HG03378 (cell line): ENCODE measurements around the gene MAB21L3.
"Not testable (repeated sequence)": the region's sequence is repeated elsewhere in the genome, so short reads cannot be mapped to it uniquely, and the experiment has no call there.

Experiments
- ATAC-seq: cut with Tn5 transposase; IDR thresholded peaks from one replicate; pipeline ENCODE4 v1.9.1; 2021; ENCODE audit warnings: mild to moderate bottlenecking, moderate library complexity; ENCODE audit not compliant: unreplicated experiment

MAB21L3 gene

GRCh38 chr1:116133696-116134475, 22.7 kb downstream of the MAB21L3 start:
- ATAC-seq = no peak

DNA sequence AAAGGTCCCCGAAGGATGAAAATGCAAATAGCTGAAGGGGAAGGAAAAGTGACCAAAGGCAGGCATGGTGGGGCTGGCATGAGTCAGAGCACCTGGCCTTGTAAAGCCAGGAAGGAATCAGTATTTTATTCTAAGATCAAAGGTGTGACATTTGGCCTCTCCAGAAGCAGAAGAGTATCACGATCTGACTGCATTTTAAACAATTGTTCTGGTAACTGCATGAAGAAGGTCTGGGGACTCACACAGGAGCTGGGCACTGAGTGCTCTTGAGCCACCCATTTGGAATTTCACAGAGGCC, 23.2 kb downstream of the MAB21L3 start:
- ATAC-seq = no peak

DNA sequence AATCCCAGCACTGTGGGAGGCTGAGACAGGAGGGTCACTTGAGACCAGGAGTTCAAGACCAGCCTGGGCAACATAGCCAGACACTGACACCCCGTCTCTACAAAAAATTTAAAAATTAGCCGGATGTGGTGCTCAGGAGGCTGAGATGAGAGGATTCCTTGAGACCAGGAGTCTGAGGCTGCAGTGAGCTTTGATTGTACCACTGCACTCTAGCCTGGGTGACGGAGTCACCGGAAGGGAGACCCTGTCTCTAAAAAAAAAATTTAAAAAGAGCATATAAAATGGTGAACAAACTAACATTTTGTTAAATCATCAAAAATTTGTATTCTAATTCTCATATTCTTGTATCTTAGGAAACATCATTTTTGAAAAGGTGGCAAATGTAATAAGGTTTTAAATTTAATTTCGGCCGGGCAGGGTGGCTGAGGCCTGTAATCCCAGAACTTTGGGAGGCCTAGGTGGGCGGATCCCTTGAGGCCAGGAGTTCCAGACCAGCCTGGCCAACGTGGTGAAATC, 27.1 kb downstream of the MAB21L3 start:
- ATAC-seq = no peak

- no peak for ATAC-seq
These were observed 28.5 kb downstream of the MAB21L3 start for GRCh38 chr1:116139592-116140134.

- ATAC-seq = no peak
These were observed 33.0 kb downstream of the MAB21L3 start for GRCh38 chr1:116144151-116144550.

DNA sequence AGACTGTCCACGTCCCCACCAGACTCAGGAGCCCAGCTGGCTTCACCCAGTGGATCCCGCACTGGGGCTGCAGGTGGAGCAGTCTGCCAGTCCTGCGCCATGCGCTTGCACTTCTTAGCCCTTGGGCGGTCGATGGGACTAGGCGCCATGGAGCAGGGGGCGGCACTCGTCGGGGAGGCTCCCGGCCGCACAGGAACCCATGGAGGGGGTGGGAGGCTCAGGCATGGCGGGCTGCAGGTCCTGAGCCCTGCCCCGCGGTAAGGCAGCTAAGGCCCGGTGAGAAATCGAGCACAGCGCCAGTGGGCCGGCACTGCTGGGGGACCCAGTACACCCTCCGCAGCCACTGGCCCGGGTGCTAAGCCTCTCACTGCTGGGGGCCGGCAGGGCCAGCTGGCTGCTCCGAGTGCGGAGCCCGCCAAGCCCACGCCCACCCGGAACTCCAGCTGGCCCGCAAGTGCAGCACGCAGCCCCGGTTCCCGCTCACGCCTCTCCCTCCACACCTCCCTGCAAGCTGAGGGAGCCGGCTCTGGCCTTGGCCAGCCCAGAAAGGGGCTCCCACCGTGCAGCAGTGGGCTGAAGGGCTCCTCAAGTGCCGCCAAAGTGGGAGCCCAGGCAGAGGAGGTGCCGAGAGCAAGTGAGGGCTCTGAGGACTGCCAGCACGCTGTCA, 35.4 kb downstream of the MAB21L3 start:
- not testable (repeated sequence) for ATAC-seq

DNA sequence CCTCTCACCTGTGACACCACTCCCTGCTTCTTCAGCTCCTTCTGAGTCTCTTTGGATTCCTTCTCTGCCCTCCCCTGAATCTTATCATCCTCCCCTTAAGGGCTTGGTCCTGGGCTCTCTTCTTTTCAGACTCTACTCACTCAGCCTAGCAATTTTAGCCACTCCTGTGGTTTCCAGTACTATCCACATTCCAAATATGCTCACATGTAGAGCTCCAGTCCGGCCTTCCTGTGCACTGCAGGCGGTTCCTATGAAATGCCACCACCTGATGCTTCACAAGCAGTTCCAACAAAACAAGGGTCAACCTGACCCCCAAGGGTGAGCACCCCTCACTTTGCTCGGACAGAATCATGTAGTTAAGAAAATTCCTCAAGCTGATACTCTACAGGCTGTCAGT, 35.9 kb downstream of the MAB21L3 start:
- no peak for ATAC-seq

- no peak for ATAC-seq
These were observed 36.8 kb downstream of the MAB21L3 start for GRCh38 chr1:116147972-116148371.

DNA sequence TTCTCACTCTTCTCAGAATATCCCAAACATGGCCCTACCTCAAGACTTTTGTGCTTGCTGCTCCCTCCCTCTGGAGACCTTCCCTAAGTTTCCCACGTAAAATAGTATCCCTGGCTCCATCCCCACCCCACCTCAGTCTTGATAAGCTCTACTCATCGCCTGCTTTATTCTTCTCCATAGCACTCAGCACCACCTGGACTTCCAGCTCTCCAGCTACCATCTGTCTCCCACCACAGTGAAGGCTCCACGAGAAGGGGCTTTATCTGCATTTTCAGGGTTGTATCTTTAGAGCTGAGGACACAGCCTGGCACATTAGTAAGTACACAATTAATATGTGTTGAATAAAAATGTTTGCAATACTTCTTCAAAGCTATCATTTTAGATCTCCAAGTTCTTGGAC, 37.8 kb downstream of the MAB21L3 start:
- ATAC-seq = no peak

DNA sequence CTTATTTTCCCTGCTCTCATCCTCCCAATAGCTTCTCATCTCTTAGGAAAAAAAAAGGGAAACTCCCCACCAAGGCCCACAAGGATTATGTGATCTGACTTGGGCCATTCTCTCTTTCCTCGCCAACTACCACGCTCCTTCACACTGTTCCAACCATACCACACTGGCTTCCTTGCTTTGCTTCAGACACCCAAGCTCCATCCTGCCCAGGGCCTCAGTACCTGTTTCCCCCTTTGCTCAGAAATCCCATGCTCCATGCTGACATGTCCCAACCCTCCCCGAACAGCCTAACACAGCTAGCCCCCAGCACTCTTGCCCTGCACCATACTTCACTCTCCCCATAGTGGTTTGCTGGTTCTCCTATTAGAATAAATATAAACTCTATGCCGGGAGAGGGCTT, 39.2 kb downstream of the MAB21L3 start:
- ATAC-seq = no peak

- peak; percentile 81 for ATAC-seq
These were observed 40.8 kb downstream of the MAB21L3 start for GRCh38 chr1:116151739-116152576.

DNA sequence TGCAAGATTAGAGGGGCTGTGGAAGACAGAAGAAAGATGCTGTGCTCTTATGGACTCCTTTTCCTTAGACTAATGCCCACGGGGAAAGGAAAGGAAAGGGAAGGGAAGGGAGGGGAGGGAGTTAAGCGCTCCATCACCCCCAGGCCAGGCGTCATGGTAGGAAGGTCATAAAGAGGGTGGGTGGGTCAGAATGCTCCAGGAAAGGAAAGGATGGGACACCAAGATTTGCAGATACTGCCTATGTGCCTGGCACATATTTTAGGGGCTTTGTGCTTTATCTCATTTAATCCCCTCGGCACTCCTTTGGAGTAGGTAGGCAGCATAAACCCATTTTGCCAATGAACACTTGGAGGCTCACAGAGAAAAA, 41.4 kb downstream of the MAB21L3 start:
- no peak for ATAC-seq

- no peak for ATAC-seq
These were observed 41.9 kb downstream of the MAB21L3 start for GRCh38 chr1:116152950-116153691.

- no peak for ATAC-seq
These were observed 42.5 kb downstream of the MAB21L3 start for GRCh38 chr1:116153692-116154031.

GRCh38 chr1:116154536-116154935, 43.3 kb downstream of the MAB21L3 start:
- ATAC-seq = no peak

- ATAC-seq = no peak
These were observed 45.9 kb downstream of the MAB21L3 start for GRCh38 chr1:116157096-116157495.

DNA sequence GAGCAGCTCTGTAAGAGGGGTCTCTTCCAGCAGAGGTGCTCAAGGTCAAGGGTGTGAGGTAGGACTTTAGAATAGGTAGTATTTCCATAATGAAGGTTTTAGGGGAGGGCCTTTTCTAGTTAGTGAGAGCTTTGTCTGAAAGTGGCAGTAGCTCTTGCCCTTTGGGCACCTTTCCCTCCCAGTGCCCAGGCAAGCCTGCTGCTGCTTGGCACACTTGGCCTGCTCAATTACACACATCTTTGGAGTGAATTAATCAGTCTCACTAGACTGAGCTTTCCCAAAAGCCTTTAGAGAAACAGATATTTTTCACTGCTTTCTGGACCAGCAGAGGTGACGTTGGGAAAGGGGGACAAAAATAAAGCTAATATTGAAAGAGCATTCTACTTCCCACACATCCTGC, 48.0 kb downstream of the MAB21L3 start:
- ATAC-seq = no peak

DNA sequence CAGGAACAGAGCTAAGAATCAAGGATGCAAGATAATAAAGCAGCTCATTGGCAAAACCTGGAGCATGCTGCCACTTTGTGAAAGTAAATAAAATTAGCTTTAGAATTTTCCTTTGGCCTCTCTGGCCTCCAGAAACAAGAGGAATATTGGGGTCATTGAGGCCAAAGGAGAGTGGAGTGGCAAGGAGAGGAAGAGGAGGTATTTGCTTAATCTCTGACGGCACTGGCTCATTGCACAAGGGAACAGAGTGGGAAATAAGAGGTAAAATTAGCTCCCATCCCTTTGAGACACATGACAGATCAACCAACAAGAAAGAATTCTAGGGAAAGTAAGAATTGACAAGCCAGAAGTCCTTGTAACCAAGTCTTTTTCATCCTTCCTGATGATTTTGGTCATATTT, 48.4 kb downstream of the MAB21L3 start:
- ATAC-seq = no peak

DNA sequence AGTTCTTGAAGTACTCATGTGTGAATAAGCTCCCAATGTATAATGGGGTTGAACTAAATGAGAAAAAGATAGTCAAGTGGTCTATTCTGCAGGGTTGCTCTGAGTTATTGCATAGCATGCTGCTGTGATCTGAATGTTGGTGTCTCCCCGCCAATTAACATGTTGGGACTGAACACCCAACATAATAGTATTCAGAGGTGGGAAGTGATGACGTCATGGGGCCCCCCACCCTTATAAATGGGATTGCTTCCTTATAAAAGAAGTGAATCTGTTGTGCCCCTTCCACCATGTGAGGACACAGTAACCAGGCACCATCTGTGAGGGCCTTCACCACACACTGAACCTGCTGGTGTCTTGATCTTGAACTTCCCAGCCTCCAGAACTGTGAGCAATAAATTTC, 50.2 kb downstream of the MAB21L3 start:
- ATAC-seq = no peak

- no peak for ATAC-seq
These were observed 50.7 kb downstream of the MAB21L3 start for GRCh38 chr1:116161877-116162390.

DNA sequence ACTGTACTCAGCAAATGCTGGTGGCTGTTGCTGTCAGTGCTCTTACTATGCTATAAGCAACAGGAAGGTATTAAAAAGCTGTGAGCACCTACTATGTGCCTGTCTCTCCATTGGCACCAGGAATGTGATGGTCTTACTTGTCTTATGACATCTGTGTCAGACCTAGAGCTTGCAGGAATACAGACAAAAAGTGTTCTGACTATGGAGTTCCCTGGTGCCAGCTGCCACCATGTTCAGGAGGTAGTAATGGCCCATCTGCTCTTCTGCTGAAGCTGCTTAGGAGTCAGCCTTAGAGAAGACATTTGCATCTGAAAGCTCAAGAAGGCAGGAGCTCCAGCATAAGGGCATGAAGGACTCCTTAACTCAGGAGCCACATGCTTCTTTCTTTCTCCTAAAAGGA, 52.3 kb downstream of the MAB21L3 start:
- no peak for ATAC-seq
